Kidney (tissue), 14 donors: ENCODE data around the gene ABLIM1. TPM values are rescaled to one million over a fixed set of nuclear protein-coding genes. Genes with fewer than 3 reads are reported as not detected.

Source experiments
- DNase-seq, 5 donors: peaks; one replicate each; pipeline ENCODE4 v3.0.0-alpha.2; 2013 to 2020
- FAIRE-seq: peaks from 2 replicates; lab custom pipeline; 2012; peaks lifted over from hg19 to GRCh38; lab: Jason Lieb, UNC
- H3K27ac ChIP-seq, 2 donors: one replicate each; pipeline ENCODE4 v1.7.0; 2013; ENCODE audit warnings: low read depth in 2 of 2, low read length in 2 of 2, inconsistent platforms in 1 of 2
- H3K27me3 ChIP-seq: one replicate; pipeline ENCODE4 v1.7.1; 2013; ENCODE audit warnings: low read length, inconsistent platforms; ENCODE audit not compliant: control insufficient read depth, insufficient read depth
- H3K36me3 ChIP-seq, 3 donors: one replicate each; pipeline versions ENCODE4 v1.7.0 to v1.7.1; 2013; ENCODE audit warnings: low read length in 3 of 3, control low read depth in 1 of 3, inconsistent platforms in 1 of 3; ENCODE audit not compliant: insufficient read depth in 3 of 3, control insufficient read depth in 2 of 3
- H3K4me1 ChIP-seq, 3 donors: one replicate each; pipeline versions ENCODE4 v1.7.0 to v1.7.1; 2013; ENCODE audit warnings: low read length in 3 of 3, inconsistent platforms in 1 of 3, low read depth in 1 of 3; ENCODE audit not compliant: control insufficient read depth in 2 of 3, insufficient read depth in 2 of 3
- H3K4me3 ChIP-seq, 3 donors: one replicate each; pipeline versions ENCODE4 v1.7.0 to v1.8.1; 2013; ENCODE audit warnings: low read length in 3 of 3, control low read depth in 1 of 3, inconsistent platforms in 1 of 3
- H3K9ac ChIP-seq, 3 donors: one replicate each; pipeline versions ENCODE4 v1.7.0 to v1.7.1; 2013; ENCODE audit warnings: low read length in 3 of 3, control low read depth in 1 of 3, inconsistent platforms in 1 of 3
- H3K9me3 ChIP-seq, 3 donors: one replicate each; pipeline versions ENCODE4 v1.7.0 to v1.7.1; 2013; ENCODE audit warnings: low read length in 3 of 3, control low read depth in 1 of 3, inconsistent platforms in 1 of 3; ENCODE audit not compliant: control insufficient read depth in 2 of 3, insufficient read depth in 1 of 3
- CTCF ChIP-seq: IDR thresholded peaks from 3 replicates; pipeline ENCODE4 v1.5.1; 2012; ENCODE audit warnings: mild to moderate bottlenecking, moderate library complexity, borderline replicate concordance; ENCODE audit not compliant: insufficient read depth; ENCODE audit errors: extremely low read depth
- intact Hi-C: fragments of 100-400 bp; cut with DNase I; formaldehyde crosslinking; loops from one replicate; pipeline ENCODE4 v1.11.1; 2022
- polyA plus RNA-seq: library from polyadenylated mRNA; stranded (reverse); fragments of 350-450 nt; fragmentation: Illumina TruSeq; extraction: RNeasy Lipid Tissue Mini Kit (QIAGEN cat#74804); gene quantifications from one replicate; pipeline ENCODE4 v1.2.3, GENCODE V29; 2014; ENCODE audit warnings: low read depth, low replicate concordance; ENCODE audit not compliant: insufficient read depth
- total RNA-seq: library from RNA; stranded (reverse); fragmentation: NEBNext Ultra II Directional; extraction: Animal tissue kit (Norgen Biotek cat#: 25700); gene quantifications from one replicate; pipeline ENCODE4 v1.2.1, GENCODE V29; 2021
- donor health status: control.
- donor health status: control.
- donor health status: control.
- donor health status: control.
- donor health status: control.
- donor health status: DM: yes; HTN: yes; CAD: no.
- donor health status: Normal renal cell carcinoma (clear cell type).

Gene ABLIM1
- total and polyA plus RNA-seq, 2 donors from 2014 or later: 32.3 to 158 TPM

DNA sequence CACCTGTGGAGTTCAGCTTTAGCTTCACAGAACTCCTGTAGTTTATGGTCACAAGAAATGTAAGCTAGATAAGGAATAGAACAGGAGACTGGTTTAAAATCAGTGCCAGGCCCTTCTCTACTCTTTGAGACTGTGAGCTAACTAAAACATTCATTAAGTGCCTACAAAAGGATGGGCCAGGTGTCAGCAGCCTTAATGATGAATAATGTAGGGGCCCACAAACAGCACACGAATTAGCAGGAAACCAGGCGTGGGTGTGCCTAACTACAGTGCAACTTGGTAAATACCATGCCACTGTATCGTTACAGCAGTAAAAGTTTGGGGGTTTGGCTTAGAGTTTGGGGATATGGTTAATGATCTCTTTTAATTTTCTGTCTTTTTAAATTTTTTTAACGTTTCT lies 6.1 kb upstream of the ABLIM1 start:
- DNase-seq (no peak), FAIRE-seq (no peak)
- peaks cover 0 to 17% (median 10%) of the 10 kb centered on the region in 3 donors for H3K4me1 ChIP-seq
- TF ChIP-seq CTCF: no peak
- peak overlapping the region; percentile 38 to 42 for H3K27ac ChIP-seq
- H3K36me3 ChIP-seq: no peaks in the 10 kb centered on the region
- H3K9me3 ChIP-seq: no peaks in the 10 kb centered on the region
- no peak overlapping the region for H3K9ac ChIP-seq
- H3K4me3 ChIP-seq: no peak overlapping the region
- intact Hi-C loops: no loop called here
- H3K27me3 ChIP-seq: no peaks in the 10 kb centered on the region

DNA sequence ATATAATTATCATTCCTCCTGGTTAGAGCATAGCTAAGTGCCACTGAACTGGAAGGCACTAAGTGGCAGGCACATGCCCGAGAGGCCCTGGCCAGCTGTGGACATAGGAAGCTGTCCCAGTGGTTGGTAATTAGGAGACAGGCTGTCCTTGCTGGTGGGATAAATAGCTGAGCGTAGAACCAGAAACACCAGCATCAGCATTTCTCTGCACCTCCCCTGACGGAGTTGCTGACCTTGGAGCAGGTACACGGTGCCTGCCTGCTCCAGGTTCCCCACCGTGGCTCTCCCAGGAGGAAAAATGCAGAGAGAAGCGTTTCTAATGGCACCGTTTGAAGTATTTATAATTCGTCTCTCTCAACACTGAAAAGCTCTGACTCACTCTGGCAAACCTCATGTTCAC lies 5.6 kb upstream of the ABLIM1 start:
- Histone ChIP-seq H3K9me3 (no peaks in the 10 kb centered on the region), H3K9ac (peak overlapping the region in 1 of 3 donors; percentile 4), H3K36me3 (no peaks in the 10 kb centered on the region), H3K4me3 (no peak overlapping the region), H3K27ac (peak overlapping the region; percentile 42 to 45), H3K27me3 (no peaks in the 10 kb centered on the region), H3K4me1 (peaks cover 0 to 17% (median 10%) of the 10 kb centered on the region in 3 donors)
- no peak for TF ChIP-seq CTCF
- intact Hi-C loops: no loop called here
- DNase-seq (peak in 1 of 5 donors; percentile 18), FAIRE-seq (no peak)

GRCh38 chr10:114662646-114663217 lies 4.7 kb upstream of the ABLIM1 start:
- FAIRE-seq (no peak), DNase-seq (peak in 1 of 5 donors; percentile 63)
- peaks cover 0 to 17% (median 10%) of the 10 kb centered on the region in 3 donors for H3K4me1 ChIP-seq
- no peaks in the 10 kb centered on the region for H3K27me3 ChIP-seq
- intact Hi-C loops: no loop called here
- H3K27ac ChIP-seq: peak overlapping the region in 1 of 2 donors; percentile 45
- TF ChIP-seq CTCF: no peak
- H3K36me3 ChIP-seq: no peaks in the 10 kb centered on the region
- peak overlapping the region in 1 of 3 donors; percentile 4 for H3K9ac ChIP-seq
- no peaks in the 10 kb centered on the region for H3K9me3 ChIP-seq
- no peak overlapping the region for H3K4me3 ChIP-seq
